HEK293 (cell line): ENCODE data around the gene EPHB3.

ENCODE experiments used
- CTCF ChIA-PET: fragments of 350-600 bp; formaldehyde crosslinking; extraction: SDS; loops from one replicate; lab custom pipeline; 2021; ENCODE audit warnings: antibody characterized with exemption; lab: Yijun Ruan, JAX
- POLR2A ChIA-PET: fragments of 300-600 bp; formaldehyde crosslinking; extraction: SDS; loops from one replicate; lab custom pipeline; 2020; ENCODE audit warnings: antibody characterized with exemption, inconsistent platforms; lab: Yijun Ruan, JAX
- H3K27ac ChIP-seq: fragments of 200-500 bp; sonication (Bioruptor generic); 2 replicates; pipeline ENCODE4 v1.5.1; 2014; ENCODE audit warnings: low read depth, low read length, control low read depth, inconsistent platforms; ENCODE audit errors: extremely low read depth
- H3K36me3 ChIP-seq, 2 experiments: fragments of 200-500 bp in 1 of 2; sonication (Bioruptor generic) in 1 of 2; 1 replicate in 1 of 2; 2 replicates in 1 of 2; pipeline ENCODE4 v1.5.1; 2014 to 2017; ENCODE audit warnings: inconsistent platforms in 2 of 2, low read length in 2 of 2; ENCODE audit not compliant: control insufficient read depth in 2 of 2, insufficient read depth in 1 of 2
- H3K4me1 ChIP-seq: fragments of 200-500 bp; sonication (Bioruptor generic); 2 replicates; pipeline ENCODE4 v1.5.1; 2014; ENCODE audit warnings: mild to moderate bottlenecking, low read length, inconsistent platforms; ENCODE audit not compliant: control insufficient read depth, insufficient read depth
- H3K4me3 ChIP-seq: 2 replicates; pipeline ENCODE4 v1.5.1; 2011; ENCODE audit warnings: low read depth, mild to moderate bottlenecking, control low read depth, low read length, moderate library complexity
- H3K9me3 ChIP-seq: fragments of 200-500 bp; sonication (Bioruptor generic); 2 replicates; pipeline ENCODE4 v1.5.1; 2014; ENCODE audit warnings: low read depth, low read length, inconsistent platforms; ENCODE audit not compliant: control insufficient read depth, insufficient read depth
- HOXA7 ChIP-seq: sonication (generic); formaldehyde crosslinking; IDR thresholded peaks from 2 replicates; pipeline ENCODE4 v1.8.1; 2022; ENCODE audit warnings: missing genetic modification reagents, borderline replicate concordance
- KLF7 ChIP-seq: fragments of 450-650 bp; formaldehyde crosslinking; IDR thresholded peaks from 2 replicates; pipeline ENCODE4 v1.5.1; 2016; ENCODE audit warnings: missing biosample characterization, missing genetic modification characterization, borderline replicate concordance
- KLF9 ChIP-seq: fragments of 450-650 bp; formaldehyde crosslinking; IDR thresholded peaks from 2 replicates; pipeline ENCODE4 v1.5.1; 2016; ENCODE audit warnings: missing biosample characterization, missing genetic modification characterization, low read depth
- RBAK ChIP-seq: fragments of 450-650 bp; formaldehyde crosslinking; IDR thresholded peaks from 2 replicates; pipeline ENCODE4 v1.5.1; 2016; ENCODE audit warnings: missing biosample characterization, missing genetic modification characterization
- REPIN1 ChIP-seq: fragments of 450-650 bp; formaldehyde crosslinking; IDR thresholded peaks from 2 replicates; pipeline ENCODE4 v1.5.1; 2017; ENCODE audit warnings: missing biosample characterization, missing genetic modification characterization, low read depth
- SALL2 ChIP-seq: fragments of 450-650 bp; formaldehyde crosslinking; IDR thresholded peaks from 2 replicates; pipeline ENCODE4 v1.5.0; 2017; ENCODE audit warnings: missing biosample characterization, mild to moderate bottlenecking, missing genetic modification characterization, borderline replicate concordance
- SP7 ChIP-seq: fragments of 450-650 bp; formaldehyde crosslinking; IDR thresholded peaks from 2 replicates; pipeline ENCODE4 v1.5.1; 2016; ENCODE audit warnings: missing biosample characterization, missing genetic modification characterization
- YY1 ChIP-seq: fragments of 450-650 bp; formaldehyde crosslinking; IDR thresholded peaks from 2 replicates; pipeline ENCODE4 v1.5.1; 2018; ENCODE audit warnings: missing biosample characterization, missing genetic modification characterization
- YY2 ChIP-seq: fragments of 450-650 bp; formaldehyde crosslinking; IDR thresholded peaks from 2 replicates; pipeline ENCODE4 v1.5.1; 2016; ENCODE audit warnings: missing biosample characterization, missing genetic modification characterization
- ZBTB1 ChIP-seq: fragments of 450-650 bp; formaldehyde crosslinking; IDR thresholded peaks from 2 replicates; pipeline ENCODE4 v1.5.1; 2016; ENCODE audit warnings: missing biosample characterization, missing genetic modification characterization
- ZBTB48 ChIP-seq: fragments of 450-650 bp; formaldehyde crosslinking; IDR thresholded peaks from 2 replicates; pipeline ENCODE4 v1.5.1; 2016; ENCODE audit warnings: missing biosample characterization, missing genetic modification characterization
- ZFHX2 ChIP-seq: fragments of 450-650 bp; formaldehyde crosslinking; conservative IDR thresholded peaks from 2 replicates; pipeline ENCODE4 v1.5.1; 2016; ENCODE audit warnings: missing biosample characterization, missing genetic modification characterization
- ZIC2 ChIP-seq: fragments of 450-650 bp; formaldehyde crosslinking; IDR thresholded peaks from 2 replicates; pipeline ENCODE4 v1.5.1; 2016; ENCODE audit warnings: missing biosample characterization, missing genetic modification characterization
- ZNF121 ChIP-seq: fragments of 450-650 bp; formaldehyde crosslinking; IDR thresholded peaks from 2 replicates; pipeline ENCODE4 v1.5.1; 2016; ENCODE audit warnings: missing biosample characterization, missing genetic modification characterization
- ZNF24 ChIP-seq: fragments of 450-650 bp; formaldehyde crosslinking; IDR thresholded peaks from 2 replicates; pipeline ENCODE4 v1.5.1; 2016; ENCODE audit warnings: missing biosample characterization, missing genetic modification characterization
- ZNF292 ChIP-seq: fragments of 450-650 bp; formaldehyde crosslinking; IDR thresholded peaks from 2 replicates; pipeline ENCODE4 v1.5.1; 2016; ENCODE audit warnings: low read depth, missing biosample characterization, missing genetic modification characterization, borderline replicate concordance
- ZNF366 ChIP-seq: fragments of 450-650 bp; formaldehyde crosslinking; conservative IDR thresholded peaks from 2 replicates; pipeline ENCODE4 v1.5.1; 2016; ENCODE audit warnings: missing biosample characterization, missing genetic modification characterization
- ZNF391 ChIP-seq: fragments of 450-650 bp; formaldehyde crosslinking; IDR thresholded peaks from 2 replicates; pipeline ENCODE4 v1.5.1; 2016; ENCODE audit warnings: low read depth, missing biosample characterization, missing genetic modification characterization, borderline replicate concordance
- ZNF394 ChIP-seq: fragments of 450-650 bp; formaldehyde crosslinking; IDR thresholded peaks from 2 replicates; pipeline ENCODE4 v1.5.1; 2016; ENCODE audit warnings: missing biosample characterization, missing genetic modification characterization, mild to moderate bottlenecking, moderate library complexity, borderline replicate concordance
- ZNF423 ChIP-seq: fragments of 450-650 bp; formaldehyde crosslinking; IDR thresholded peaks from 2 replicates; pipeline ENCODE4 v1.5.1; 2016; ENCODE audit warnings: missing biosample characterization, missing genetic modification characterization
- ZNF544 ChIP-seq: fragments of 450-650 bp; formaldehyde crosslinking; IDR thresholded peaks from 2 replicates; pipeline ENCODE4 v1.5.0; 2017; ENCODE audit warnings: missing biosample characterization, missing genetic modification characterization
- ZNF548 ChIP-seq: fragments of 450-650 bp; formaldehyde crosslinking; IDR thresholded peaks from 2 replicates; pipeline ENCODE4 v1.5.1; 2016; ENCODE audit warnings: missing biosample characterization, missing genetic modification characterization
- ZNF623 ChIP-seq: fragments of 450-650 bp; formaldehyde crosslinking; IDR thresholded peaks from 2 replicates; pipeline ENCODE4 v1.5.1; 2016; ENCODE audit warnings: missing biosample characterization, missing genetic modification characterization
- ZNF626 ChIP-seq: fragments of 450-650 bp; sonication (Bioruptor Pico); formaldehyde crosslinking; IDR thresholded peaks from 2 replicates; pipeline ENCODE4 v1.5.1; 2018; ENCODE audit warnings: missing biosample characterization, missing genetic modification characterization, inconsistent platforms
- ZNF629 ChIP-seq: fragments of 450-650 bp; formaldehyde crosslinking; IDR thresholded peaks from 2 replicates; pipeline ENCODE4 v1.5.1; 2017; ENCODE audit warnings: missing biosample characterization, missing genetic modification characterization
- ZNF837 ChIP-seq: fragments of 450-650 bp; formaldehyde crosslinking; IDR thresholded peaks from 2 replicates; pipeline ENCODE4 v1.5.1; 2016; ENCODE audit warnings: missing biosample characterization, missing genetic modification characterization
- TF ChIP-seq, protein P1 (sequence below): fragments of 450-650 bp; formaldehyde crosslinking; IDR thresholded peaks from 2 replicates; pipeline ENCODE4 v1.5.1; 2016; ENCODE audit warnings: missing biosample characterization, missing genetic modification characterization, low read depth
- TF ChIP-seq, protein P2 (sequence below): fragments of 450-650 bp; IDR thresholded peaks from 2 replicates; pipeline ENCODE4 v1.5.1; 2018; ENCODE audit warnings: missing biosample characterization, missing genetic modification characterization
- TF ChIP-seq, protein P3 (sequence below): fragments of 450-650 bp; formaldehyde crosslinking; IDR thresholded peaks from 2 replicates; pipeline ENCODE4 v1.5.1; 2016; ENCODE audit warnings: missing biosample characterization, missing genetic modification characterization
- TF ChIP-seq, protein P4 (sequence below): fragments of 450-650 bp; formaldehyde crosslinking; IDR thresholded peaks from 2 replicates; pipeline ENCODE4 v1.5.1; 2017; ENCODE audit warnings: missing biosample characterization, missing genetic modification characterization
- TF ChIP-seq, protein P5 (sequence below): fragments of 450-650 bp; formaldehyde crosslinking; IDR thresholded peaks from 2 replicates; pipeline ENCODE4 v1.5.1; 2017; ENCODE audit warnings: missing biosample characterization, mild to moderate bottlenecking, missing genetic modification characterization, moderate library complexity

Gene EPHB3

DNA sequence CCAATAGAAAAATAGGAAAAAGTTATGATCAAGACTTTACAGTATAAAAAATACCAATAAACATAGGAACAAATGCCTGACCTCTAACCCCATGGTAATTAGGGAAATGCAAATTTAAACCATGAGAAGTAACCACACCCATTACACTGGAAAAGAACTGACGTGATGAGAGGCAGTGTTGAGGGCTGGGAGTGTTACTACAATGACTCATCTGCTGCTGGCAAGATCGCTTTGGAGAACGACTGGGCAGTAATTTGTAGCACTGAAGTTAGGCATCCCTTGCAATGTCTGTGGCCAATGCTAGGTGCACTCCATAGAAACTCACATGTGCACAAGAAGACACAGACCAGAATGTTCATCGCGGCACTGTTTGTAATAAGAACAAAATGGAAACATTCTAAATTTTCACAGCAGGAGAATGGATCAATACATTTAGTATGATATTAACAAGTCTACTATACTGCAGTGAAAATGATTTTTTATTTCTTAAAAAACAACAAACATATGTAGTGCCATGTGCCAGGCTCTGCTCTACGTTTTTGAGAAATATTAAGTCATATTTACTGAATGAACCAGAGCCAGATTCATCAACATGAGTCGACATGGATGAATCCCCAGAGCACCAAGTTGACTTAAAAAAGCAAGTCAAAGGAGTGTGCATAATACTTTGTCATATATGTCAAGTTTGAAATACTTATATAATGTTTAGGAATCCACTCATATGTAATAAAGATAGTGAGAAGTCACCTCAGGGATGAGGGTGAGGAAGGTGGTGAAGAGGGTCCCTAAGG is 37.6 kb upstream of the EPHB3 start (continued):
- TF ChIP-seq, protein P1, sequence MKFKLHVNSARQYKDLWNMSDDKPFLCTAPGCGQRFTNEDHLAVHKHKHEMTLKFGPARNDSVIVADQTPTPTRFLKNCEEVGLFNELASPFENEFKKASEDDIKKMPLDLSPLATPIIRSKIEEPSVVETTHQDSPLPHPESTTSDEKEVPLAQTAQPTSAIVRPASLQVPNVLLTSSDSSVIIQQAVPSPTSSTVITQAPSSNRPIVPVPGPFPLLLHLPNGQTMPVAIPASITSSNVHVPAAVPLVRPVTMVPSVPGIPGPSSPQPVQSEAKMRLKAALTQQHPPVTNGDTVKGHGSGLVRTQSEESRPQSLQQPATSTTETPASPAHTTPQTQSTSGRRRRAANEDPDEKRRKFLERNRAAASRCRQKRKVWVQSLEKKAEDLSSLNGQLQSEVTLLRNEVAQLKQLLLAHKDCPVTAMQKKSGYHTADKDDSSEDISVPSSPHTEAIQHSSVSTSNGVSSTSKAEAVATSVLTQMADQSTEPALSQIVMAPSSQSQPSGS (tag by site-specific recombination), result peak; percentile 40; the same call in 1 of the 2 replicates
- TF ChIP-seq ZNF394 (tag by site-specific recombination) (0 out of 2 replicates have a peak, but pooled peaks have one; percentile 19), ZIC2 (no peak), ZNF548 (tag by site-specific recombination) (no peak), KLF7 (tag by site-specific recombination) (no peak), SP7 (0 out of 2 replicates have a peak, but pooled peaks have one; percentile 41), ZNF366 (tag by site-specific recombination) (peak; percentile 50; the same call in 1 of the 2 replicates), REPIN1 (tag by site-specific recombination) (no peak), ZNF544 (no peak), RBAK (tag by site-specific recombination) (no peak), KLF9 (peak; percentile 65), ZNF121 (tag by site-specific recombination) (no peak), ZNF626 (tag by site-specific recombination) (no peak), ZFHX2 (tag by site-specific recombination) (no peak), YY2 (tag by site-specific recombination) (no peak), ZNF24 (tag by site-specific recombination) (no peak), ZNF292 (tag by site-specific recombination) (no peak), SALL2 (tag by site-specific recombination) (no peak), ZNF623 (no peak)
- TF ChIP-seq, protein P2, sequence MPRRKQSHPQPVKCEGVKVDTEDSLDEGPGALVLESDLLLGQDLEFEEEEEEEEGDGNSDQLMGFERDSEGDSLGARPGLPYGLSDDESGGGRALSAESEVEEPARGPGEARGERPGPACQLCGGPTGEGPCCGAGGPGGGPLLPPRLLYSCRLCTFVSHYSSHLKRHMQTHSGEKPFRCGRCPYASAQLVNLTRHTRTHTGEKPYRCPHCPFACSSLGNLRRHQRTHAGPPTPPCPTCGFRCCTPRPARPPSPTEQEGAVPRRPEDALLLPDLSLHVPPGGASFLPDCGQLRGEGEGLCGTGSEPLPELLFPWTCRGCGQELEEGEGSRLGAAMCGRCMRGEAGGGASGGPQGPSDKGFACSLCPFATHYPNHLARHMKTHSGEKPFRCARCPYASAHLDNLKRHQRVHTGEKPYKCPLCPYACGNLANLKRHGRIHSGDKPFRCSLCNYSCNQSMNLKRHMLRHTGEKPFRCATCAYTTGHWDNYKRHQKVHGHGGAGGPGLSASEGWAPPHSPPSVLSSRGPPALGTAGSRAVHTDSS (tag by site-specific recombination), result 0 out of 2 replicates have a peak, but pooled peaks have one; percentile 12
- TF ChIP-seq, protein P3, sequence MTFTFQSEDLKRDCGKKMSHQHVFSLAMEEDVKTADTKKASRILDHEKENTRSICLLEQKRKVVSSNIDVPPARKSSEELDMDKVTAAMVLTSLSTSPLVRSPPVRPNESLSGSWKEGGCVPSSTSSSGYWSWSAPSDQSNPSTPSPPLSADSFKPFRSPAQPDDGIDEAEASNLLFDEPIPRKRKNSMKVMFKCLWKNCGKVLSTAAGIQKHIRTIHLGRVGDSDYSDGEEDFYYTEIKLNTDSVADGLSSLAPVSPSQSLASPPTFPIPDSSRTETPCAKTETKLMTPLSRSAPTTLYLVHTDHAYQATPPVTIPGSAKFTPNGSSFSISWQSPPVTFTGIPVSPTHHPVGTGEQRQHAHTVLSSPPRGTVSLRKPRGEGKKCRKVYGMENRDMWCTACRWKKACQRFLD, result no peak

DNA sequence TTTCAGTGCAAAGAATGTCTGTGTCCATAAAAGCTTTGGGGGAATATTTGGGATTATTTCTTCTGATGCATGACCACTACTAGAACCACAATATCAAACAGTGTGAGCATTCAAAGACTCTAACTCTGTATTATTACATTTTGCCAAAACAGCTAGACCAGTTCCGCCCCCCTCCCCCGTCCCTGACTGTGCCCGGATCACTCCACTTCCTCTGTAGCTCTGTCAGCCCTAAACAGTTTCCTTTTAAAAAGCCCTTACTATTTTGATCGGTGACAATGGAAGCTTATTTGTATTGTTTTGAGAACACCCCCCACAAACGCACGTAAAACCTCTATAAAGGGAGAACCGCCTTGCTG is 36.6 kb upstream of the EPHB3 start:
- peak overlapping the region; percentile 68; the same call in 1 of the 2 replicates for H3K27ac ChIP-seq
- ChIA-PET POLR2A (interaction anchor here (0.9 kb wide), 1 partner anchor 153 kb away, joined by 3 read pairs; no protein-coding TSS in a partner anchor), CTCF (interaction anchor here (0.5 to 2.0 kb wide), 6 partner anchors 10 to 167 kb away, joined by 3 to 9 read pairs (median 3); no protein-coding TSS in a partner anchor)
- H3K4me1 ChIP-seq, result no peaks in the 10 kb centered on the region
- no peaks in the 10 kb centered on the region for H3K9me3 ChIP-seq
- peak overlapping the region; percentile 52 for H3K4me3 ChIP-seq
- no peaks in the 10 kb centered on the region for H3K36me3 ChIP-seq
- TF ChIP-seq HOXA7 (CRISPR knock-in tag), result no peak
- TF ChIP-seq YY1 (tag by site-specific recombination), result no peak
- no peak for TF ChIP-seq ZBTB1 (tag by site-specific recombination)
- no peak for TF ChIP-seq ZNF423 (tag by site-specific recombination)
- TF ChIP-seq, protein P4, sequence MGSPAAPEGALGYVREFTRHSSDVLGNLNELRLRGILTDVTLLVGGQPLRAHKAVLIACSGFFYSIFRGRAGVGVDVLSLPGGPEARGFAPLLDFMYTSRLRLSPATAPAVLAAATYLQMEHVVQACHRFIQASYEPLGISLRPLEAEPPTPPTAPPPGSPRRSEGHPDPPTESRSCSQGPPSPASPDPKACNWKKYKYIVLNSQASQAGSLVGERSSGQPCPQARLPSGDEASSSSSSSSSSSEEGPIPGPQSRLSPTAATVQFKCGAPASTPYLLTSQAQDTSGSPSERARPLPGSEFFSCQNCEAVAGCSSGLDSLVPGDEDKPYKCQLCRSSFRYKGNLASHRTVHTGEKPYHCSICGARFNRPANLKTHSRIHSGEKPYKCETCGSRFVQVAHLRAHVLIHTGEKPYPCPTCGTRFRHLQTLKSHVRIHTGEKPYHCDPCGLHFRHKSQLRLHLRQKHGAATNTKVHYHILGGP, result no peak
- TF ChIP-seq, protein P5, sequence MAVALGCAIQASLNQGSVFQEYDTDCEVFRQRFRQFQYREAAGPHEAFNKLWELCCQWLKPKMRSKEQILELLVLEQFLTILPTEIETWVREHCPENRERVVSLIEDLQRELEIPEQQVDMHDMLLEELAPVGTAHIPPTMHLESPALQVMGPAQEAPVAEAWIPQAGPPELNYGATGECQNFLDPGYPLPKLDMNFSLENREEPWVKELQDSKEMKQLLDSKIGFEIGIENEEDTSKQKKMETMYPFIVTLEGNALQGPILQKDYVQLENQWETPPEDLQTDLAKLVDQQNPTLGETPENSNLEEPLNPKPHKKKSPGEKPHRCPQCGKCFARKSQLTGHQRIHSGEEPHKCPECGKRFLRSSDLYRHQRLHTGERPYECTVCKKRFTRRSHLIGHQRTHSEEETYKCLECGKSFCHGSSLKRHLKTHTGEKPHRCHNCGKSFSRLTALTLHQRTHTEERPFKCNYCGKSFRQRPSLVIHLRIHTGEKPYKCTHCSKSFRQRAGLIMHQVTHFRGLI, result no peak
- no peak for TF ChIP-seq ZBTB48 (tag by site-specific recombination)
- TF ChIP-seq ZNF391, result no peak
- no peak for TF ChIP-seq ZNF629
- TF ChIP-seq ZNF837 (tag by site-specific recombination), result no peak
